ENCODE measurements around the gene LMOD1.
A peak's percentile ranks its signal among the peaks of the same experiment; 100 is the strongest.
"Not testable (repeated sequence)": the region's sequence is repeated elsewhere in the genome, so short reads cannot be mapped to it uniquely, and the experiment has no call there.

LMOD1 gene

DNA sequence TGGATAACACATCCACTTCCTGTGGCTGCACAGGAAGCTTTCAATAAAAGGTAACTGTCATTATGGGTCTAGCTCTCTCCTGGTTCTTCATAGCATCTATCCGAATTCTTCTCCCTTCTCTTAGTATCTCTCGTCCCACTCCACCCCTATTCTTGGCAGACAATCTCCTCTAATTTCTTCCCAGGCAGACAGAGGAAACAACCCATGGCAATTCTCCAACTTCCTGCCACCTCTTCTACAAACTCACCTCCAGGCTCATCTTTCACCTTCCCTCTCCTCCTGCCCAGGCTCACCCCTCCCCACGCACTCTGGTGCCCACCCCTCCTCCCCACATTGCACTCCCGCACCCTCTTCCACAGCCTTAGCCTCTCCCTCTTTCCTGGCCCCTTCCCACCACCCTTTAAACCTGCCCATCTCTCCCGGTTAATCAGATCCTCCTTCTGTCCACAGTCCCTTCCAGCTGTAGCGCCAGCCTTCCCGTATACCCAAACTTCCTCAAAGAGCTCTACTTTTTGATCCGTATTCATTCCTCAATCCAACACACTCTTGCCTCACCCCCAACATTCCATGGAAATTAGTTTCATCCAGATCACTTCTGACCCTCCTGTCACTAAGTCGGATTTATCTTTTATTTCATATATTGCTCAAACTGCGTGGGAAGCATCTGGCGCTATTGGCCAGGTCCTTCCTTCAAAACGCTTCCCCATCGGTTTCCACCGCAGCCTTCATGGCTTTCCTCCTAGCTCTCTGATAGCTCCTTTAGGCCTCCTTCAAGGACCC lies 31.7 kb downstream of the LMOD1 start:
- no peak for DNase-seq (ENCODE audit: low read depth)

DNA sequence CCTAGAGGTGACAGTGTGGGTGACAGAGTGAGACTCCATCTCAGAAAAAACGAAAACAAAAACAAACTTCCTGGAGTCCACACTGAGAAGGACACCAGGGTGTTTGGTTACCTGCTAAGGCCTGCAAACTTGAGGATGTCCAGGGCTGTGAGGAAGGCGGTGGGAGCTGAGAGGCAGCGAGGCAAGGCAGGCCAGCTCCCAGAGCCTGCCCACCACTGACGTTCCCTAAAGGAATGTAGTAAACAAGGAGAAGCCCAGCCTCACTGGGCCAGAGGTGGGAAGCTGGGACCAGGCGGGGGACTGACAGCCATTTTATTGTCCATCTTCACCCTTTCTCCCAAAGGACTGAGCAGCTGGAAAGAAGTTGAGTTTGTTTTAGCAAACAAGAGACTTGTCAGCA lies 33.5 kb downstream of the LMOD1 start:
- DNase-seq (ENCODE audit: low read depth): no peak

DNA sequence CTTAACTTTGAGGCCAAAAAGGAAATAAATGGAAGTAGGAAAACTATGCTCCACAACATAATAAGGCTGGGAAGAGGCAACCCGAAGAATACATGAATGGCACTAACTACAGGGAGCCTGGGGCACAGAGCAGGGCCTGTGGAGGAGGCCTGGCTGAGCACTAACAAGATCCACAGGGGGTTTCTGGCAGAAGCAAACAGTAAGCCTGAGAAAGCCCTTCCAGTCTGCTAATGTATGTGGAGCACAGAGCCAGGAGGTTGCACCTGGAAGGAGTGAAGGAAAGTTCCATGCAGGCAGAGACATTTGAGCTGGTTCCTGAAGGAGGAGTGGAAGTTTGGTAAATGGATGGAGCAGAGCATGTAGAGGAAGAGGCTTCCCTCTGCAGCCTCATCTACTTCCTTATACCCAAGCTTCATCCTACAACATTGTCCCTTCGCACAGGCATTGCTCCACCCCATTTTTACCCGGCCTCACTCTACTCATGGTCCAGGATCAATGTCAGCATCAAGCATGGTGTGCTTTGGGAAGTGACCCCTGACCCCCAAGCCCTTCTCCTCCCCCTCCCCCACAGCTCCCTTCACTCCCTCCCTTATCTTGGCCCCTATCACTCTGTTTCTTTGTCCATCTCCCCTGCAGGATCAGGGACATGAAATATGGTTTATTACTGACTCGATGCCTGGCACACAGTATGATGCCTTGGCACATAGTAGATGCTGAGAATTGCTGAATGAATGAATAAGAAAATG lies 34.3 kb downstream of the LMOD1 start:
- no peak for DNase-seq (ENCODE audit: low read depth)

DNA sequence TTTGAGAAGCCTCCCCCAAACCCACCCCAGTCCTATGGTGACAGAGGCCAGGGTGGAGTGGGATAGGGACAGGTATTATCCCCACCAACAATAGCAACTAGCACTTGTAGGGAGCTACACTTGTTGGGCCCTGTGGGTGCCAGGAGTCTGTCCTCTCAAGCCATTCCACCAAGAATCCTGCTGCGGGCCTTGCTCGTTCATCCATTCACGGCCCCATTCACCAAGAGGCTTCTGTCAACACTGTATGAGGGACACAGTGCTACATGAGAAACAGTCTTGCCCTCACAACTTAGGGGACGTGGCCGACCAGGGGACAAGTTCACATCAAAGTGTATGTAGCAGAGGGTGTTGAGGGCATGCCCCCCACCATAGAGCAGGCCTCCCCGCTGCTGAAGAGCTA lies 38.7 kb downstream of the LMOD1 start:
- no peak for DNase-seq (ENCODE audit: low read depth)

DNA sequence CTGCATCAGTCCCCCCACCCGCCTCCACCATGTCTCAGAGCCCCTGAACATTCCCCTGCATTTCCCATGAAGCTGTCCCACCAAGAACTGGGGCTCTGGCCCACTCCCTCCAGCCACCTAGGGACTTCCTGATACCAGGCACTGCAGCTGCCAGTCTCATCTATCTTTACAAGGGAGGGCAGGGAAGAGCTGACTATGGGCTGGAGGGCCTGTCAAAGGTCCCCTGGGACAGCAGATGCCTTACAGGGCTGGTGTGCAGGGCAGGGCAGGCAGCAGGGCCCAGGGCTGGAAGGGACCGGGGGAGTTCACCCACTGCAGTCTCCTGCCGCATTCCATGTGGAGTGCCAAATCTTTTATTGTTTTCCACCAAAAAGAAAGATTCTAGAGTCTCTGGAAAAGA lies 40.0 kb downstream of the LMOD1 start:
- DNase-seq (ENCODE audit: low read depth): no peak

DNA sequence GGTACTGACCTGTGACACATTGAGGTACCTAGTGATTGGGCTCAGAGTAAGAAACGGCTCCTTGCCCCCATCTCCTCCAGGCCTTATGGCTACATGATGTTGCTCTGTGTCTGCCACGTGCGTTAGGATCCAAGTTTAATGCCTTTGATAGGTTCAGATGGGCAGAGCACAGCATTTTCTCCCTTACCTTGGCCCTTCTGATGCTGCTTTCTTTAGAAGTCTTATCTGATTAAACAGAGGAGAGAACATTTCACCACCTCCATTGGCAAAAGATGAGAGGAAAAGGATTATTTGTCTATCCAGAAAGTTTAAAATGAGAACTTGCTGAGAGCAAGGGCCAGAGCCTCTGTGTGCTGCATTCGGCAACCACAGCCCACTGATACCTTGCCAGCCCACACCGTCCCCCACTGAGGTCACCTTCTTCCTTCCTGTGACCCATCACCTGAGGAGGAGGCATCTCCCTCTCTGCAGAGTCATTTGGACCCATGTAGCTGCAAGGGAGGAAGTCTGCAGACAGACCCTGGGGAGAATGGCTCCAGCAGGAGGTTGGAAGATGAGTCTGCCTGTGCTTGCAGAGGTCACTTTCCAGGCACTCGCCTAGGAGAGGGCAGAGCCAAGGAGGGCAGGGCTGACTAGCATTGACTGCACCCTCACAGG lies 41.0 kb downstream of the LMOD1 start:
- no peak for DNase-seq (ENCODE audit: low read depth)

DNA sequence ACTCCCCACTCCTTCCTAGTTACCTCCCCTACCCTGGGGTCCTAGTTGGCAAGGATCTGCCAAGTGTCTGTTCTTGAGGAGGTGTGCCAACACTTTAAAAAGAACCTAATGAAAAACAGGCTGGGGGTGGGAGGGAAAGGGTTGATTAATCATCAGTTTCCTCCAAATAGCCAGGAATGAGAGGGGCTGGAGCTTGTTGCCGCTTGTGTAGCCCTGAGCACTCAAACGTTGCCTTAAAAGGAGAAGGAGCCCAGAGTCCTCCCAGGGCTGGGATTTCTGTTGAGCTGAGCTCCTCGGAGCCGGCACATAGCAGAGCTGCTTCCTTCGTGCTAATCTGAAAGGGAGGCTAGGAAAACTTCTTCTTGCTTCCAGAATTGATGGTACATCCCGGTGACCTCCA lies 41.8 kb downstream of the LMOD1 start:
- DNase-seq (ENCODE audit: low read depth): no peak

DNA sequence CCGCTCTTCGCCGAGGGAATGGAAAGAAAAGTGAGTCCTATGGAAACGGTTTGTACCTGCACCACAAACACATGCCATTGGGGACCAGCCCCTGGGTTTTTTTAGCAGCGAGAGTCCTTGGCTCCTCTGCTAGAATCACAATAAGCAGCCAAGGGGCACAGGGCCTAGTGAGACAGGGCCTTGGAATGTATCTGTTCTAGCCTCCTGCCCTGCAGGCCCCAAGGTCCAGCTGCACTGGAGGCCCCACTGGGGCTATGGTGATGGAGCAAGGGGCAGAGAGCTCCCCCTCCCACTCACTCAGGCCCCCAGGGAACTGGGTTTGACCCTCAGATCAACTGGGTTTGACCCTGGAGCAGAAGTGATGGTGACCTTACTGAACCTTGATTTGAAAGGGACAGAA lies 43.2 kb downstream of the LMOD1 start:
- DNase-seq (ENCODE audit: low read depth): no peak

DNA sequence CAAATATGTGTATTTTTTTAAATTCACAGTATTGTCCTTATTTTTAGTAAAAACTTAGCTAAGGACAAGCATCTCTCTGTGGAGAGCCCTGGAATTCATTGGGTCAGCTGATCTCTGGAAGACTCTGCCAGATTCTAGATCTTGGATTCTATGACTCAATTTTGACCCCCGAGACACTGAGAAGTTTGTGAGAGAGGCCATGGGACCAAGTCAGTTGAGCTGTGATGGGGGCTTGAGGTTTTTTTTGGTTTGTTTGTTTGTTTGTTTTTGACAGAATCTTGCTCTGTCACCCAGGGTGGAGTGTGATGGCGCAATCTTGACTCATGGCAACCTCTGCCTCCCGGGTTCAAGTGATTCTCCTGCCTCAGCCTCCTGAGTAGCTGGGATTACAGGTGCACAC lies 44.1 kb downstream of the LMOD1 start:
- DNase-seq (ENCODE audit: low read depth): no peak

DNA sequence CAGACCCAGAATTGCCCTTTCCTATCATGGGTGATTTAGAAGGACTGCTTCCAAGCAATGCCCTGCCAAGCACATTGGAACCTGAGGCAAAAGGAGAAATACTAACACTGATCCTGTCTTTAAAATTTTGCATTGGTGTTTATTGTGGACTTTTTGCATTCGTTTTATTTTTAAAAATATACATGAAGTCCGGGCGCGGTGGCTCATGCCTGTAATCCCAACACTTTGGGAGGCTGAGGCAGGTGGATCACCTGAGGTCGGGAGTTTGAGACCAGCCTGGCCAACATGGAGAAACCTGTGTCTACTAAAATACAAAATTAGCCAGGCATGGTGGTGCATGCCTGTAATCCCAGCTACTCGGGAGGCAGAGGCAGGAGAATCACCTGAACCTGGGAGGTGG lies 45.3 kb downstream of the LMOD1 start:
- not testable (repeated sequence) for DNase-seq (ENCODE audit: low read depth)

DNA sequence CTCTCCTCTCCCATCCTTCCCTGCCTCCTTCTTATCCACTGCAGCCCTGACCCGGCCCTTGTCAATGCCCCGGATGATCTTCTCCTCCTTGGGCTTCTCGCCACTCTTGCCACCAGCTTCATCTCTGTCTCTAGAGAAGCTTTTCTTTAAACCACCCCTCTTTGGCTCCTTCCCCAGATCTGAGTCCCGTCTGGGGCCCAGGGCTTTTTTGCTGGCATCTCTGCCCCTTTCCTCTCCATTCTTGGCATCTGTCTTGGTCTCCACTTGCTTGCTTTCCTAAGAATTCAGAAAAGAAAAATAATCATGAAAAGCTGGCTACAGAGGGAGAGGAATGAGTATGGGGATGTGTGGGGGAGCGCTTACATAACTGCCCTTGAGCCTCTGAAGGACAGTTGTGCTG lies 45.9 kb downstream of the LMOD1 start:
- no peak for DNase-seq (ENCODE audit: low read depth)

DNA sequence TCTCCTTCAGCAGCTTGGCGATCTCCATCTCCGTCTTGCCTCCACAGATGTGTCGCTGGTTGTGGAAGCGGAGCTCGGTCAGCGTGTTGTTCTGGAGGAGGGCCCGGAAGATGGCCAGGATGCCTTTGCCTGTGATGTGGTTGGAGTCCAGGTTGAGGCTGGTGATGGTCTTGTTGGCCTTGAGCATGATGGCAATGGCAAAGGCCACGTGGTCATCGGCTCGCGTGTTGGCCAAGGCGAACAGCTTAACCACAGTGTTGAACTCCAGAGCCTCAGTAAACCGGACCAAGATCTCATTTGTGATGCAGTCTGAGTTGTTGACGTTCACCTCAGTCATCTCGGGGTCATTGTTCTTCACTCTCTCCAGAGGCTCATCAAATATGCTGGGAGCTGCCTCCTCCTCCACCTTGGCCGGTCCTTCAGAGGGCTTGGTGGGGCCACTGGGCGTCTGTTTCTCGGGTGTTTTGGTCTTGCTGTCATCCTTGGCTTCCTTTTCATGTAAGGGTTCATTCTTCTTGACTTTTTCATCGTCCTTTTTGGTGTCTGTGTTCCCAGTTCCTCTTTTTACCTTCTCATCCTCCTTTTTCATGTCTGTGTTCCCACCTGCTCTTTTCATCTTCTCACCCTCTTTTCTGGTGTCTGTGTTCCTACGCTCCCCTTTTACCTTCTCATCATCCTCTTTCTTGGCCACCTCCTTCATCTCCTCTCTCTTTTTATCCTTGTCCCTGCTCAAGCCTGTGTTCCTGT lies 46.5 kb downstream of the LMOD1 start:
- DNase-seq (ENCODE audit: low read depth): no peak

DNA sequence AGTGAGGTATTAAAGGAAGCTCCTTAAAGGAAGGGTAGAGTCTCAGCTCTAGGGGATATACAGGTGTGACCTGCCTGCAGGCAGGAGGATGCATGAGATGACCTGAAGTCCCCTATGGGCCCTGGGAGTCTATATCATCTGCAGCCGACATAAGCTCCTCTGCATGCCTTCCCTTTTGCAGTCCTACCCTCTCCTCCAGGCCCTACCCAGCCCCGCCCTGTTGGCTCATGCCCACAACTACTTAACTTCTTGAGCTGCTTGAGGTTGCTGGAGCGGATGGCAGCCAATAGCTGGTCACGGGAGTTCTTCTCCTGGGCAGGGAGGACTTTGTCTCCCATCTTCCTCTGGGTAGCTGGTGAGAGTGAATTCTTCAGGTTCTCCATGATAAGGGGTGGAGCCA lies 47.4 kb downstream of the LMOD1 start:
- no peak for DNase-seq (ENCODE audit: low read depth)

DNA sequence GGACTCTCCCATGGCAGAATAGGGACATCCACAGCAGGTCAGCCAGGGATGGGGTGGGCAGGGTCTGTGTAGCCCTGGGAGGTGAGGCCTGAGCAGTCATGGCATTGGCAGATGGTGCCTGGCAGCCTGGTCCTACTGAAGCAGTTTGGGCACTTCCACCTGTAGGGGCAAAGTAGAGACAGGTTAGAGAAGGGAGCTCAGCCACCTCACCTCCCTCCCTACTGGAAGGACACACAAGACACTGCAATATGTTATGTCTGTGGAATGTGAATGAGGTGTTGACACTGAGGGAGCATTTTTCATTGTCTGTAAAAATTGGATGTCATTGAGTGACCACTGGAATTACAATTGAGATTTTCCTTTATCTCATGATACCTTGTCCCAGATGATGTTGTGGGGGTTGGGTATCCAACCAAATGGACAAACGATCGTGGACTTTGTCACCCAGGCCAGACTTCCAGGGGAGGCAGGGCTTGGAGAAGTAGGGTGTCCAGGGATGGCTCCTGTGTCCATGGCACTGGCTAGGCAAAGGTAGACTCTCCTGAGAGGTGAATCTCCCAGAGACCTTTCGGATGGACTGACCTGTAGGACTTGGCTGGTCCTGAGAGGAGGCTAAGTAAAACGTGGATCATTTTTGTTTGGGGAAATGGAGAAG lies 48.0 kb downstream of the LMOD1 start:
- DNase-seq (ENCODE audit: low read depth): no peak

DNA sequence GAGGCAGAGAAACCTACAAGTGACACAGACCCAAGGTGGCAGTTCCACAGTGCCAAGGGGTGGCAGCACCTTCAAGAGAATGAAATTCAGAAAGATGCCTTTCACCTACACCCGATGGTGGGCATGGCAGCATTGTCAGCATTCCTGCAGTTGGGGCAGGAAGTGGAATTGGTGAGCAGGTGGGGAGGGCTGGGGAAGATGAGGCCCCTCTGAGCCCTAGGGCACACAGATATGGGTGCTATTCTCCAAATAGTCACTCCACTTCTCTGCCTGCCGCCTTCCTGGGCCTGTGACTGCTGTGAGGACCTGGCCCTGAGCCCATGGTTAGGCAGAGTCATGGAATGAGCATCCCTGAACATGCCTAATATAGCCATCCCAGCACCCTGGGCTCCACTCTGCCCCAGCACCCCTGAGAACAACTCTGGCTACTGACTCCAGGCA lies 49.4 kb downstream of the LMOD1 start:
- DNase-seq (ENCODE audit: low read depth): no peak

DNA sequence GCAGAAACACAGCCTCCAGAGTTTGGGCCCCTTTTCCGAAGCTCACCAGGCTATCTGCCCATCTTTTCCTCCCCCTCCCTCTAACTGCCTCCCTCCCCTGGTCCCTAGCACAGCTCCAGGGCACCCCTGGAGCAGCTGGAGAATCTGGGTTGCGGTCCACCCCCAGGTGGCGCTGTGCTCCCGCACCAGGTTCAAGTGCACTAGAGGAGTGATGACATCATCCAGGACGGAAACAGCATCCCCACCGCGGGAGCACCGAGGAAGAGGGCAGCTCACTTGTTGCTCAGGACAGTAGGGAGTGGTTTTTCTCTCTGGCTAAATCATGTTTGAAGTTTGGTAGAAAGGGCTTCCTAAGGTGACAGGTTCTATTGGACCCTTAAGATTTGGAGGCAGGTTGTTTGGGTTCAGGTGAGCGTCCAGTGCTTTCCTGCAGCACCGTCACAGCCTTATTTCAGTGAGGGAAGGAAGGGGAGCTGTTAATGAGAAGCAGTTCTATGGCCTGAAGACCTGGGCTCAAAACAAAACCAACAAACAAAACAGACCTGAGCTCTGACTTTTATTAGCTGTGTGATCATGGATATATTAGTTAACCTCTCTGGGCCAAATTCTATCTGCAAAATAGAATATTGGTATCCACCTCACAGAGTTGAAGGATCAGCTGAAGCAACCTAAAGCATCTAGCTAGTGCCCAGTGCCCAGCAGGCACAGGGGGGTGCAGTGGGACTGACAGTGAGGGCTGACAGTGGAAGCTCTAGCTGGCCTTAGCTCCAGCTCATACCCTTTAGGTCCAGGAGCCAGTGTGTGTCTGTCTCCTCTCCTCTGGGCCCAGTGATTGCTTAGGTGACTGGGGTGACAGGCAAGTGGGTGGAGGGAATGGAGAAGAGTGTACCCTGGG lies 50.2 kb downstream of the LMOD1 start:
- peak; percentile 68 for DNase-seq (ENCODE audit: low read depth)

DNA sequence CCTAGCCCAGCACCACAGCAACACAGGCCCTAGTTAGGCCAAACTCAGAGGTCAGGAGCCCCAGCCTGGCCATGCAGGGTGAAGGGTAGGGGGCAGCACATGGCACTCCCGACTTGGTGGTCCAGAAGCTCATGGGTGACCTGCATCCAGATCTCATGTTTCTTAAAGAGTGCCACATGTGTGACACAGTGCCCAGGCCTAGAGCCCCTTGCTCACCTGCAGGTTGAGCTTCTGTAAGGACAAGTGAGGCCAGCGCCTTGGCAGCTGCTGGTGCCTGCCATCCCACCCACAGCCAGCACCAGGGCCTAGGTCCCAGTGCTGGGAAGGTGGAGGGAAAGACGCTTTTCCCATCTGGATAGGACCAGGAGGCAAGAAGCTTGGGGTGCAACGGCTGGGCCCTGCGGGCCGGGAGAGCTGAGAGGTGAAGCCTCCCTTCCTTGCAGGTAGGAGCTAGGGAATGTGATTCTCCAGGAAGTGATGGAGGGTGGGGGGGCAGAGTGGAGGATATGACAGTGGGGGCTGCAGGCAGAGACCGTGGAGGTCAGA lies 51.2 kb downstream of the LMOD1 start:
- DNase-seq (ENCODE audit: low read depth): no peak

DNA sequence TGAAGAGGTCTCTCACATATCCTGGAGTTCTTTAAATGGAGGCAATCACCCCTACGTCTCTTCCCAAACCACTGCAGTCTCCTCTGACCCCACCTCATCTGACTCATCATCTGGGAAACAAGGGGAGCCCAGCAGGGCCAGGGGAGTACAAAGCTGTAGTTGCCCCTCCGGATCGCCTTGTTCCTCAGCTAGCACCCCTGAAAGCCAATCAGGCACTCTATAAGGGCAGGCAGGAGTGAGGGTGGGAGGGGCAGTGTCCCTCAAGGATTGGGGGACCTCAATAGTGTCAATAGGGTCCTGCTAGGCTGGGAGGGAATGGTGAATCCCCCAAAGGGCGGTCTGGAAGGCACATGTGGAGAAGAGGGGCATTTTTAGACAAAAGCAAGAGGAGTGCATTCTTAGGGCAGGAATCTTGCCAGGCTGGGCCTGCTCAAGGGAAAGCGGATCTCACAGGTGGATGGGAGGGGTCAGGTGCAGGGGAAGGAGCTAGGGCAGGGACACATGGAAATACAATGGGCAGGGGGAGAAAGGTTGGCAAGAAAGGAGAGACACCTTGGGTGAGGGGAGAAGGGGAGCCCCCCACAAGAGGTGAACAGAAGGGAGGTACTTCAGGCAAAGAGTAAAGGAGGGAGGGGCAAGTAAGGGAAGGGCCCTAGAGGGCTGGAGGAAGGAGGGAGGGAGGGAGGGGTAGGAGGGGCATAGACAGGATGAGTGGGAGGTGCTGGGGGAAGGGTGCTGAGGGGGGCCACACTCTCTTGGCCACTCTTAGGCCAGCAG lies 51.8 kb downstream of the LMOD1 start:
- DNase-seq (ENCODE audit: low read depth): no peak

DNA sequence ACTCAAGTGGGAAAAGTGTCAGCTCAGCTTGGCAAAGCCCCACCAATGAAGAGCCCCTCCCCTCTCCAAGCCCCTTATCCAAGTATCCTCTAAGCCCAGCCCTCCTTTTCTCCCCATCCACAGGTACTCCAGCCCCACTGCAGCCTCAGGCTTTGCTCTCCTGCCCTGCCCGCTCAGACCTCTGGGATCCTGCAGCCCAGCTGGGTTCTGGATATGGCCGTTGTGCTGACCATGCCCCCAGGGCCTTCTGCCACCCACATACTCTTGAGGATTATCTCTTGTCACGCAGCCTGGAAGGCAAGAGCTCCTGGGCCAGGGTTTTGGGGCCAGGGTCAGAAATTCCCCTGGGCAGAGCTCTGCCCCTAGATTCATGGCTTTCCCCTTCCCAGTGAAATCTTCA lies 52.9 kb downstream of the LMOD1 start:
- no peak for DNase-seq (ENCODE audit: low read depth)

DNA sequence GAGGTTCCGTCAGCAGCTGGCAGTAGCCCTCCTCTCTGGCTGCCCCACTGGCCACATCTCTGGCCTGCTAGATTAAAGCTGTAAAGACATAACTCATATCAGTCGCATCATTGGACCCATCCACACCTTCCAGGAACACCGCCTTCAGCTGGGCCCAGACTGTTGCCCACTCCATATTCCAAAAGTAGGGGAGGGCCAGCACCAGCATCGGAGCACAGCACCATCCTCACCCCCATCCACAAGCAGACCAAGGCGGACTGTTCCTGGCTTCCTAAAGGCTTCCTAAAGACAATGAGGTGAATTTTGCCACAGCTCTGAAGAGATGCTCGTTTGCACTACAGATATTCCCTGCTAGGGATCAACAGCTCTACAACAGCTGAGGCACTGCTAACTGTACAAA lies 54.1 kb downstream of the LMOD1 start:
- no peak for DNase-seq (ENCODE audit: low read depth)

Measured in activated T-helper 9 cell treated with anti-CD3 and anti-CD28 coated beads, Interleukin-2, amount 50 U/mL, for 16 hours (primary cell).